Measurements from ENCODE around the gene TVP23A.
"Not testable (repeated sequence)": the region's sequence is repeated elsewhere in the genome, so short reads cannot be mapped to it uniquely, and the experiment has no call there.

TVP23A gene

DNA sequence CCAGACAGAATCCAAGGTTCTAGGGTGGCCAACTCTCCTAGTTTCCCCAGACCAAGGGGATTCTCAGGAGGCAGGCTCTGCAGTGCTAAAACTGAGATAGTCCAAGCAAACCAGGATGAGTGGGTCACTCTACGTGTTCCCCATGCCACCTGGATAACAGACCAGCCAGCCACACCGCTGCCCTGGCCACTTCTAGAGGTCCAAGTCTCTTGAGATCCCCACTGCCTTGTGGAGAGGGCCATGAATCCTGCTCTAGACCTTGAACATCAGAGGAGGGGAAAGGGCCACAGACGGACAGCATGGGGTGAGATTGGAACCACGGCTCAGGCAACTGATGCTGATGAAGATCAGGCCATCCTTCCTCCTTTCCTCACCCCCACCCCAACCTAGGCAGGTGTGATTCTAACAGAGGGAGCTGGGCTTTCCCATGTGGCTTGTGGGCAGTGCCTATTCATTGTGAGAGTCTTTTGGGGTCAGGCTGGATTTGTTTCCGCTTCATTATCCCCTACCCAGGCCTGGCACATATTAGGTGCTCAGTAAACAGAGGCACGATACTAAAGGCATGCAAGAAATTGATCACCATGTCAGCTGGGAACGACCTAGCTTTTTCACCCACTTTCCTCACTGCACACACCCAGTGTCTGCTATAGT is 16.8 kb upstream of the TVP23A start:
- DNase-seq, result no peak

DNA sequence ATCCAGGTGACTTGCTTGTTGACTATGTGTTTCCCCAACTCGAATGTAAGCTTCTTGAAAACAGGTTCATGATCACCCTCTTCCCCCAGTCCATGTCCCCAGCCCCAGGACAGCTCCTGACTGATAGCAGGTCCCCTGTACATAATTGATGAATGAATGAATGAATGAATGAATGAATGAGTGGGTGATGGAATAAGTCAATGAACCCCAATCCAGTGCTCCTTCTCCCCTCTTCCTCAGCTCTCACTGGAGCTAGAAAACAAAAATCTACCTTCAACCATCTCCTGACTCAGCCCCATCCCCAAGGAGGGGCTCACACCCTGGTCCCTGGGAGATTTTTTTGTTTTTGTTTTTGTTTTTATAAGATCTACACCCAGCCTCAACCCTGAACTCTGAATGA is 16.2 kb upstream of the TVP23A start:
- DNase-seq, result no peak

DNA sequence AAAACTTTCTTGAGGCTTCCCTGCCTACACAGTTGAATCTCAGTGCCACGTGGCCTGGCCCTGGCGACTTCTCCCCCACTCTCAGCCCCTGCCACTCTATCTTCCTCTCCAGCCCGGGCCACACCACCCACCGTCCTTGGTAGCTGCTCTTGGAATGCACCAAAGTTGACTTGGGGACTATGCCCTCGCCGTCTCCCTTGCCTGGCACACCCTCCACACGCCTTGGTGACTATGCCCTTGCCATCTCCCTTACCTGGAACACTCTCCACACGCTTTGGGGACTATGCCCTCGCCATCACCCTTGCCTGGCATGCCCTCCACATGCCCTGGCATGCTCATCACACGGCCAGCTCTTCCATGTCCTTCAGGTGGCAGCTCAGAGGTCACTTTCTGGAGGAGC is 15.5 kb upstream of the TVP23A start:
- no peak for DNase-seq

DNA sequence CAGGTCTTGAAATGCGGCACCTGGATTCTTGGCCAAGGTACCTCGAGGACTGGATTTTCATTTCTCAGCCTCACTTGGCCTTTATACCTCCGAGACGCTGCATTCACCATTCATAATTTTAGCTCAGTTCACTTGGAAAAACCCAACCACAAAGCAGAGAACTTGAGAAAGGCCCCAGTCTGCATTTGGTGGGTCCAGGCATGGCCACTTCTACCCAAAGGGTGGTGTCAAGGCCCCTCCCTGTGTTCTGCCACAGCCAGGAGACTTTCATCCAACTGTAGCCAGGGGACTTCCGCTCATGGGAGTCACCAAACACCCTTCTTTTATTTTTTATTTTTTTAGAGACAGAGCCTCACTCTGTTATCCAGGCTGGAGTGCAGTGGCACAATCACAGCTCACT is 14.7 kb upstream of the TVP23A start:
- DNase-seq, result no peak

DNA sequence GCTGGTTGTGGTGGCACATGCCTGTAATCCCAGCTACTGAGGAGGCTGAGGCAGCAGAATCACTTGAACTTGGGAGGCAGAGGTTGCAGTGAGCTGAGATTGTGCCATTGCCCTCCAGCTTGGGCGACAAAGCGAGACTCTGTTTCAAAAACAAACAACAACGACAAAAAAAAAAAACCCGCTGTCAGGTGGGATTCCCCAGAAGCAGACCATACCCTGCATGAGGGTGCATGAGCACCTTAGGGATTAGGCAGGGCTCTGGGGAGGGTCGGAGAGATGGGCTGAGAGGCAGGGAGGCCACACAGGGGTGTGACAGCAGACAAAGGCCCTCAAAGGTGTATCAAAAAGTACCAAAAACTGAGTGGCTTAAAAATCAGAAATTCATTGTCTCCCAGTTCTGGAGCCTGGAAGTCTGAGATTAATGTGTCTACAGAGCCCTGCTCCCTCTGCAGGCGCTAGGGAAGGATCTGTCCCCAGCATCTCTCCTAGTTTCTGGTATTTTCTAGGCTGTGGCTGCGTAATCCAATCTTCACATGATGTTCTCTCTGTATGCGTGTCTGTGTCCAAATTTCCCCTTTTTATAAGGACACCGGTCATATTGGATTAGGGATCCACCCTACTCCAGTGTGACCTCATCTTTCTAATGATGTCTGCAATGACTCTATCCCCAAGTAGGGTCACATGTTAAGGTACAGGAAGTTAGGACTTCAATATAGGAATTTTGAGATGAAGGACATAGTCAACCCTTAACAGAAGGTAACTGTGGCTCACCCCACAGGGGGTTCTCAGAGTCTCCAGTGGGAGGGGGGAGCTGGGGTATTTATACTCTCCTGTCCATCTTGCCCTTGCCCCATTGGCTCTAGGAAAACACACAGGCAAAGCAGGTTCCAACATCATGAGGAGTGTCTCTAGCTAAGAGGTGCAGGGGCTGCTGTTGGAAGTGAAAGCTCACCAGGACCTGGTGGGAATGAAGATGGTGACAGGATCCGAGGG is 13.6 kb upstream of the TVP23A start:
- DNase-seq, result no peak

DNA sequence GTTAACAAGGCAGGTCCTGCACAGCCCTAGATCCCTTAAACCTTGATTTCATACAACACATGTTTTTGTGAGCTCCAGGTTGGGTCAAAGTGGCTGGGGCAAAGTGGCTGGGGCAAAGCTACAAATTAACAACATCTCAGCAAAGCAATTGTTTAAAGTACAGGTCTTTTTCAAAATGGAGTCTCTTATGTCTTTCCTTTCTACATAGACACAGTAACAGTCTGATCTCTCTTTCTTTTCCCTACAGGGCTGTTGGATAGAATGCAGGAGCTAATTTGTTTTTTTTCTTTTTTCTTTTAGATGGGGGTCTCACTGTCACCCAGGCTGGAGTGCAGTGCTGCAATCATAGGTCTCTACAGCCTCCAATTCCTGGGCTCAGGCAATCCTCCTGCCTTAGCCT is 11.6 kb upstream of the TVP23A start:
- DNase-seq, result not testable (repeated sequence)

DNA sequence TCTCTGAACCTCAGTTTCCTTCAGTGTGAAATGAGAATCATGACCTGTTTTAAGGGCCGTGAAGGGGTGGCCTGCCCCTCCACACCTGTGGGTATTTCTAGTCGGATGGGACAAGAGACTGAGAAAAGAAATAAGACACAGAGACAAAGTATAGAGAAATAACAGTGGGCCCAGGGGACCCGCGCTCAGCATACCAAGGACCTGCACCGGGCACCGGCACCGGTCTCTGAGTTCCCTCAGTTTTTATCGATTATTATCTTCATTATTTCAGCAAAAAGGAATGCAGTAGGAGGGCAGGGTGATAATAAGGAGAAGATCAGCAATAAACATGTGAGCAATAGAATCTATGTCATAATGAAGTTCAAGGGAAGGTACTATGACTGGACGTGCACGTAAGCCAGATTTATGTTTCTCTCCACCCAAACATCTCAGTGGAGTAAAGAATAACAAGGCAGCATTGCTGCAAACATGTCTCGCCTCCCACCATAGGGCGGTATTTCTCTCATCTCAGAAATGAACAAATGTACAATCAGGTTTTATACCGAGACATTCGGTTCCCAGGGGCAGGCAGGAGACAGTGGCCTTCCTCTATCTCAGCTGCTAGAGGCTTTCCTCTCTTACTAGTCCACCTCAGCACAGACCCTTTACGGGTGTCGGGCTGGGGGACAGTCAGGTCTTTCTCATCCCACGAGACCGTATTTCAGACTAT is 10.9 kb upstream of the TVP23A start:
- not testable (repeated sequence) for DNase-seq

DNA sequence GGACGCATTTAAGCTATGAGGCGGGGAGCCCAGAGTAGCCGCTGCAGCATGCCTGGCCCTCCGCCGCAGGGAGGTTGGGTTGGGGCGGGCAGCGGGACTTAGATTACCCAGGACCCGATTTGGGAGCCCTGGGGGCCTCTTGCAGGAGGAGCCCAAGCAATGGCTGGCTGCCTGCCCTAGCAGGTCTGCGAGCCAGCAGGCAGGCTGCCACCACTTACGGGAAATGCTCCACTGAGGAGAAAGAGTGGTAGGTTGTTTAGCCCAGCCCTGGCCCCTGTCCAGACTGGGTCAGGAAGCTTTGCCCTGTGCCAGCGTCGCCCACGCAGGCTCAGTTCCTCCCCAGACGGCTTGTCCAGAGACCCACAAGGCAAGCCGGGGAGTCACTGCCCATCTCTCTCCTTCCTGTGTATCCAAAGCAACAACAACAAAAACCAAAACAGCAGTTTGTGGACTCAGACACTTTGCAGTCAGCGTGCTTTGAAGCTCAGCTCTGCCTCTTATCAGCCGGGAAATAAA is 10.3 kb upstream of the TVP23A start:
- DNase-seq, result no peak

DNA sequence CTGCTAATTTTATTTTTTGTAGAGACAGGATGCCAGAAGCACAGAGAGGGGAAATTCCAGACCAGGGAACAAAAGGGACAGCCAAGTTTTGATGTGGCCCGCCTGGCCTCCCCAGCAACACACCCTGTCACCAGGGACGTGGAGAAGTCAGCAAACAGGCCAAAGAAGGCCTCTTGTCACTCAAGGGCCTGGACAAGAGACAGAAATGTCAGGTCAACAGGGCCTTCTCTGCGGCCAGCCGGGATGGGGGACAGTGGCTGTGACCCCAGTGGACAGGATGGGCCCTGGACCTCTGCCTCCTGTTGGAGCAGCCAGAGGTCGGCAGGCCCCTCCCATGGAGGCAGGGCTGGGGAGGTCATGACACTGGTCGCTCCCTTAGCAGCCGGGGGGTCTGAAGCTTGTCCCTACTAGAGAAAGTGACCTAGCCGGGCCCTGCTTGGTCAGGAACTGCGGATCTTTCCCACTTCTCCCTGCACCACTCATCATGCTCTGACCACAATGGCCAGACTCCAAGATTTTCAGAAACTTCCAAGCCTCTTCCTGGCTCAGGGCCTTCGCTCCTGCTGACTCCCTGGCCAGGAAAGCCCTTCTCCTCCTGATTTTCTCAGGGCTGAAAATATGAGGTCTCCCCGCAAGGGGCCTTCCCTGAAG is 9.2 kb upstream of the TVP23A start:
- no peak for DNase-seq

DNA sequence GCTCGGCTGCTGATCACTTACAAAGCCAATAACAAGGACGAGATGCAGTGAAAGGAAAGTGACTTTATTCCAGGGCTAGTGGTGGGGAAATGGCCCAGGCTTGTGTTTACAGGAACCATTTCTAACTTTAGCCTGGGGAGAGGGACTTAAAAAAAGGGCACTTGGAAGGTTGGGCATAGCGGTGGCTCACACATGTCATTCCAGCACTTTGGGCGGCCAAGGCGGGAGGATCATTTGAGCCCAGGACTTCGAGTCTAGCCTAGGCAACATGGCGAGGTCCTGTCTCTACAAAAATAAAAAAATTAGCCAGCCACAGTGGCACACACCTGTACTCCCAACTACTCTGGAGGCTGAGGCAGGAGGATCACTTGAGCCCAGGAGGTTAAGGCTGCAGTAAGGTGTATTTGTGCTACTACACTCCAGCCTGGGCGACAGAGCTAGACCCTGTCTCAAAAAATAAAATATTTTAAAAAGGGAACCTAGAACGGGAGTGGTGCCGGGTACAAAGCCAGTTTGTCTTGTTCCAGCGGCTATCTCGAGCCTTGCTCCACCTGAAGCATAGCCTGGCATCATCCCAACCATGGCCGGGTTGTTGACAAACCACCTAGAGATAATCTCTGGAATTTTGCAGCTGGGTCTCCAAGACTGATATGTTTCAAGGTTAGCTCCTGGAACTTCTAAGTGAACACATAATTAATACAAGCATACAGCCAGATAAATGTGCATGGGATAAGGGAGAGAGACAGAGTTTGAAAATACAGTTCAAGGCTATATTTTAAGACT is 5.7 kb upstream of the TVP23A start:
- no peak for DNase-seq

DNA sequence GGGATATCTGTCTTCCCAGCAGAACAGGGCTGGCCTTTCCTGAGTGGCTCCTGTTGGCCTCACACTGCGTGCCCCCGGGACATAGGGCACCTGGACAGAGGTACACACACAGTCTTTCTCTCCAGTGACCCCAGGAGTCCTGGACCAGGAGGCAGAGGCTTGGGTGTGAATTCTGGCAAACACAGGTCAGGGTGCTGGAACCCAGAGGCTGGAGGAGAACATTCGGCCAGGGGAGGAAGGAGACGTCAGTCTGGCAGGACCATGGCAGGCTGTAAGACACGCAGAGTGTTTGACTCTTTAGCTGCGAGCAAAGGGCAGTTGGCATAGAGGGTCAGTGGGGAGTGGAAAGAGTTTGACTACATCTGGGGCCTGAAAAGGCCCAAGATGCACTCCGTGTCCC is 4.1 kb upstream of the TVP23A start:
- DNase-seq, result no peak

DNA sequence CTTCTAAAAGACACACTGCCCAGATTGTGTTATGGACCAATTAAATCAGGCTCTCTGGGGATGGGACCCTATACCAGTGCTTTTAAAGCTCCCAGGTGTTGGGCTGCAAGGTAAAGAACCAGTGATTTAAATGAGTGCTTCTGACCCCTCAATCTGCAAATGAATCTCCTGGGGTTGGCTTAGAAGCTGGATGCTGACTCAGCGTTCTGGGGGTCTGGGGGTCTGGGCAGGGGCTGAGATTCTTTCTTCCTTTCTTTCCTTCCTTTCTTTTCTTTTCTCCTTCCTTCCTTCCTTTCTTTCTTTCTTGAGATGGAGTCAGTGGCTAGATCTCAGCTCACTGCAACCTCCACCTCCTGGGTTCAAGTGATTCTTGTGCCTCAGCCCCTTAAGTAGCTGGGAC is 2.0 kb upstream of the TVP23A start:
- DNase-seq, result no peak

DNA sequence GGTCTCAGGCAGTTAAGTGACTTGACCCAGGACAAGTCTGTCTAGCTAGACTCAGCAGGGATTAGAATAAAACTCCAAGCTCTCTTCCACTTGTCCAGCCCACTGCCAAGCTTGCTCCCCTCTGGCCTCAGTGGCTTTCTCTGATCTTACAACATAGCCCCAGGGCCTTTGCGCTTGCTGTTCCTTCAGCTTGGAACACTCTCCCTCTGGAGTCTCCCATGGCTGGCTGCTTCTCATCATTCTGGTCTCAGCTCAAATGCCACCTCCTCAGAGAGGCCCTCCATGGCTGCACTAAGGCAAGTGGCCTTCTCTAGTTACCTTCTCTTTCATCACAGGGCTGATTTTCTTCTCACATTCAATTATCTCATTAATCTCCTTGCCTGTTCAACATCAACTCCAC is 1.1 kb downstream of the TVP23A start:
- DNase-seq, result no peak

DNA sequence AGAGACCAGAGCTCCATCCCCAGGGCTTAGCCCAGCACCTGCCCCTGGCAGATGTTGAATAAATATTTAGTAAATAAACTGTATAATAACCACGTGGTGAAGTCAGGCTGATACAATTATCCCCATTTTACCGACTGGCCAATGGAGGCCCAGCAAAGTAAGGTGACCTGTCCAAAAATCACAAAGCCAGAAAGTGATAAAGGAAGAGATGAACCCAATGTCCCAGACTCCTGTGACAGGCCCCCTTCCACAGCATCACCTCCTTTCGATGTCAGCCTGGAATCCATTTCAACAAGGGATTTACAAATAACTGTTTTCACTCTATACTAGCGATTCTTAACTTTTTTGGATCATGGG is 5.5 kb downstream of the TVP23A start:
- no peak for DNase-seq

DNA sequence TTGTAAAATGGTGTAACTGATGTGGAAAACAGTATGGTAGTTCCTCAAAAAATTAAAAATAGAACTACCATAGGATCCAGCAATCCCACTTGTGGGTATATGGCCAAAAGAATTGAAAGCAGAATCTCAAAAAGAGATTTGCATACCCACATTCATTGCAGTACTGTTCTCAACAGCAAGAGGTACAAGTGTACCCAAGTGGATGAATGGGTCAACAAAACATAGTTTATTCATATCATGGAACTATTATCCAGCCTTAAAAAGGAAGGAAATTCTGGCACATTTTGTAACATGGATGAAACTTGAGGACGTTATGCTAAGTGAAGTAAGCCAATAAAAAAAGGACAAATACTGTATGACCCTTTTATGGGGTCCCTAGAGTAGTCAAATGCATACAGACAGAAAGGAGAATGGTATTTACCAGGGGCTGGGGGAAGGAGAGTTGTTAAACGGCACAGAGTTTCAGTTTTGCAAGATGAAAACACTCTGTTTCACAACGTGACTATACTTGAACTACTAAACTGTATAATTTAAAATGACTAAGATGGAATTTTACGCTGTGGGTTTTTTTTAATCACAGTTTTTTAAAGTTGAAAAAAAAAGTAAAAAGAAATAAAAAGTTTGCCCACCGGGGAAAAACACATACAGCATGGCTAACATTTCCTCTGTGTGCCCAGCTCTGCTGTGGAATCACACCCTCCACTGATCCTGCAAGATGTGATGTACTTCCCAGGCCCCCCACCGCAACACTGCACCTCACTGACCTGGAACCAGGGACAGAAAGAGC is 6.1 kb downstream of the TVP23A start:
- no peak for DNase-seq

DNA sequence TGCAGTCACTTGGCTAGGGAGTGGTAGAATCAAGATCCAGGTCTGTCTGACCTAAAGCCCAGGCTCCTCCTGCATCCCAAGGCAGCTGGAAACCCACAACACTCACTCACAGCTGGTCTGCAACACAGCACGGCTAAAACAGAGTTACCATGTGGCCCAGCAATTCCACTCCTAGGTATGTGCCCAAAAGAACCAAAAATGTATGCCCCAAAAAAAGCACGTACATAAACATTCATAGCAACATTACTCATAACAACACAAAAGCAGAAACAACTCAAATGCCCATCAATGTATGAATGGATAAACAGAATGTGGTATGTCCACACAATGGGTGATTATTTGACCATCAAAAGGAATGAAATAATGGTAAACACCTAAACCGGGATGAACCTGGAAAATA is 8.9 kb downstream of the TVP23A start:
- no peak for DNase-seq

DNA sequence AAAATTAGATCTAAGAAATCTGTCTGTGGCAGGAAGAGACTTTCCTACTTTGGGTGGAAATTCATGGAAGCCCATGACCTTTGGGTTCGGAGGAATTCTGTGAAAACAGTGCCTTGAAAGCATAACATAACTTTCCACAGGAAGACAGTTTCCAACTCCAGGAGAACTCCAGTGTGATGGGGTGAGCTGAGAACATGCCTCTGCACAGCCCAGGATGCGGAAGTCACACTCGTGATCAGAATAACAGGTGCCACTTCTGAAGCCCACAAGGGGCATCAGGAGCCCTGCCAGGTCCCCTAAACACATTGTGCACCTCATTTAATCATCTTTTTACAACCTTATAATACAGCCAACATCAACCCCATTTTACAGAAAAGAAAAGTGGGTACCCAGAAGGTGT is 9.7 kb downstream of the TVP23A start:
- DNase-seq, result no peak

DNA sequence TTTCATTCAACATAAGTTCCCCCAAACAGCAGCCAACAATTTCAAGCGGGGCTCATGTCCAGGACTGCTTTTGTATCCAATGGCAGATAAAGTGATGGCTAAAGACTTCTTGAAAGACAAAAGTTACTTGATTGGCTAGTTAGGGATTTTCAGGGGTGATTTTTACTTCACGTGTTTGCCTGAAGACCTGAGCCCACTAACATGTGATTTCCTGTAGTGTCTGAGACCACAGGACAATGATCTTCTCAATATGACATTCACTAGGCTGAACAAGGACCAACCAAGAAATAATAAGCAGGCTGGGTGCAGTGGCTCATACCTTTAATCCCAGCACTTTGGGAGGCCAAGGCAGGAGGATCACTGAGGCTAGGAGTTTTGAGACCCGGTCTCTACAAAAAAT is 10.4 kb downstream of the TVP23A start:
- no peak for DNase-seq

DNA sequence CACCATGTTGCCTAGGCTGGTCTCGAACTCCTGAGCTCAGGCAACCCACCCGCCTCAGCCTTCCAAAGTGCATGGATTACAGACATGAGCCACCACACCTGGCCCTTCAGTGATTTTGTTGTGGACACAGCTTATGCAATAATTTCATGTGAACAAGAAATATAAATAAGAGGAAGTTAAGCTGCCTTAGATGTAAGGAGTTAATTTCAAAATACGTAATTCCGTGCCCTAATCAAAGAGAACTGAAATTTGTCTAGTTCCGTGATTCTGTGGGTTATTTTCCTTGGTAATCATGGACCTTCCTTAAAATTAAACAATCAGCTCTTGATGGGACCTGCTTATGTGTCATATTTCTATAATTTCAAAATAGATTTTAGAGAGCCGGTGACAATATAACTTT is 11.9 kb downstream of the TVP23A start:
- no peak for DNase-seq

DNA sequence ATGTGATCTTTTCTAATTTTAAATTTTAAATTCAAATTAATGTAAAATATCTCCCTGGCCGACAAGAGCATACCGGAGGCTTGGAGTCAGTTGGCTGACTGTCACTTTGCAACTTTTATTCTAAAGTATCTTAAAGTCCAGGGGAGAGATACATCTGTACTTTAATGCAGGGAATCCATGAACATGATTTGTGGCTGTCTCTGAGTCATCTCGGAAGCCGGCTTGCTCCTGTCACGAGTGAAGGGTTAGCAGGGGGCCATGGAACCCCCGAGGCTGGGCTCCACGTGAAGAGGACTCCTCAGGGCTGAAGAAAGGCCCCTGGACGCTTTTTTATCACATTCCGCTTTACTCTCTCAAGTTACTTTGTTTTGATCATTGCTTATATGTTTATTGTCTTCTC is 13.3 kb downstream of the TVP23A start:
- DNase-seq, result no peak

DNA sequence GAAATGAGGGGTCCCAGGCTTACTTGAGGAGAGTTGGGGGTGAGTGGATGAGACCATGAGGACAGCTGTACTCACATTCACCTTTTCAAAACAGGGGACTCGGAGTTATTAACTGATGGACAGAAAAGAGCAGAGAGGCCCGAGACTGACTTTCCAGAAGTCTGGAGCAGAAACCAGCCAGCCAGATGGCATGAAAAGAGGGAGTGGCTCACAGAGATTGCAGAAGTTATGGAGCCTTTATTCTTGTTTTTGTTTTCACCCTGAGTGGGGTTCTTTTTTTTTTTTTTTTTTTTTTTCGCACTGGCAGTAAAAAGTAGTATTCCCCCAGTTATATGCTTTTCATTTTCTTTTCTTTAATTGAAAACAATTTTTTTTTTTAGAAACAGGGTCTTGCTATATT is 18.9 kb downstream of the TVP23A start:
- no peak for DNase-seq

All from activated naive CD4-positive, alpha-beta T cell (primary cell).